Transverse colon (tissue), 4 donors: ENCODE measurements around the gene NPAS3. TPM values are rescaled to one million over a fixed set of nuclear protein-coding genes. Genes with fewer than 3 reads are reported as not detected.

ENCODE experiments used
- DNase-seq: peaks from one replicate; pipeline ENCODE4 v3.0.0-alpha.2; 2019
- H3K27ac ChIP-seq, 4 donors: fragments of 200-600 bp; sonication (generic); 2 replicates each; pipeline ENCODE4 v1.5.1; 2016 to 2018; ENCODE audit warnings: inconsistent platforms in 4 of 4
- H3K27me3 ChIP-seq: fragments of 200-600 bp; sonication (generic); 2 replicates; pipeline ENCODE4 v1.5.1; 2017; ENCODE audit warnings: inconsistent platforms
- H3K36me3 ChIP-seq, 4 donors: fragments of 200-600 bp; sonication (generic); 2 replicates each; pipeline ENCODE4 v1.5.1; 2017 to 2019; ENCODE audit warnings: inconsistent platforms in 4 of 4
- H3K4me1 ChIP-seq, 4 donors: fragments of 200-600 bp; sonication (generic); 2 replicates each; pipeline ENCODE4 v1.5.1; 2017 to 2020; ENCODE audit warnings: inconsistent platforms in 4 of 4
- H3K4me3 ChIP-seq, 4 donors: fragments of 200-600 bp; sonication (generic); 1 replicate in 1 of 4; 2 replicates in 3 of 4; pipeline versions ENCODE4 v1.5.1 to v1.6.1; 2017 to 2019; ENCODE audit warnings: inconsistent platforms in 4 of 4
- H3K9me3 ChIP-seq, 2 donors: fragments of 200-600 bp; sonication (generic); 2 replicates each; pipeline ENCODE4 v1.5.1; 2017 to 2019; ENCODE audit warnings: inconsistent platforms in 2 of 2
- CTCF ChIP-seq, 5 experiments: fragments of 200-600 bp in 3 of 5; fragments of 450-650 bp in 2 of 5; sonication (generic) in 3 of 5; IDR thresholded peaks; 1 replicate in 2 of 5; 2 replicates in 3 of 5; pipeline ENCODE4 v1.5.1; 2016 to 2017; ENCODE audit warnings: antibody characterized with exemption in 5 of 5, inconsistent platforms in 3 of 5, mild to moderate bottlenecking in 2 of 5, moderate library complexity in 1 of 5
- EP300 ChIP-seq: sonication (generic); formaldehyde crosslinking; IDR thresholded peaks from one replicate; pipeline ENCODE4 v1.6.1; 2017; ENCODE audit warnings: antibody characterized with exemption, low read depth
- POLR2A ChIP-seq: fragments of 450-650 bp; IDR thresholded peaks from one replicate; pipeline ENCODE4 v1.6.1; 2016; ENCODE audit warnings: antibody characterized with exemption, mild to moderate bottlenecking, moderate library complexity
- POLR2AphosphoS5 ChIP-seq, 3 donors: sonication (generic); formaldehyde crosslinking; IDR thresholded peaks; one replicate each; pipeline ENCODE4 v1.6.1; 2016; ENCODE audit warnings: antibody characterized with exemption in 3 of 3
- WGBS, 2 donors: methylation state at CpG; one replicate each; pipeline ENCODE4 v1.1.5; 2018; ENCODE audit warnings: low coverage in 1 of 2; 5-methylcytosine and 5-hydroxymethylcytosine counted together
- in situ Hi-C, 4 donors: fragments of 200-750 bp; cut with MboI; loops; one replicate each; pipeline versions ENCODE4 v1.15.0 to v1.15.1; 2017; ENCODE audit warnings: low sequenced_read_pairs in 3 of 4, low pct_ligation_motif_present in 1 of 4, low pct_unique_long_range_greater_than_20kb in 1 of 4
- intact Hi-C: fragments of 100-400 bp; cut with DNase I; formaldehyde crosslinking; loops from one replicate; pipeline ENCODE4 v1.15.1; 2023; ENCODE audit warnings: low total_unique reads
- total RNA-seq, 4 donors: library from RNA; depleted of rRNA; stranded (reverse); fragments of >200 nt; gene quantifications; one replicate each; pipeline ENCODE4 v1.1.0, GENCODE V29; 2016

The NPAS3 gene
- total RNA-seq, 4 donors from 2014 or later = 0.96 to 6.4 (median 1.8) TPM

DNA sequence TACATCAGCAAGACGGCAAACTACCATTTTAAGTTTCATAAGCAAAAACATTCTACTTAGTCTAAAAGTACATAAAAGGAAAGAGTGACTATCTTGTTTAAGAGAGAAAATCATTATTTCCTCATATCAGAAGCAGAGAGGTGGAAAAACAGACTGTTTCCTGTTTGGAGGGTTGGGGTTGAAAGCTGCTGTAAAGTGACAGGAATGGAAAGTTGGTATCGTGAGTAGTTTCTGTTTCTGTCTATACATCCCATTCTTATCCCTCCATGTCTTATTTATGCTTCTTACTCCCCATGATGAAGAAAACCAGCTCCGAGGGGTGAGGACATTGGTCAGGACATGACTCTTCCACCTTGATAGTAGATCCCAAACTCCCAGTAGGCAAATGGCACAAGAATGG is 795.7 kb downstream of the NPAS3 start:
- H3K27ac ChIP-seq = no peak overlapping the region
- no peaks in the 10 kb centered on the region for H3K4me1 ChIP-seq
- whole genome bisulfite sequencing, 2 donors = 66 to 73% methylated on average over 3 of the region's 3 CpGs
- no peaks in the 10 kb centered on the region for H3K27me3 ChIP-seq
- no peak overlapping the region for H3K4me3 ChIP-seq
- in situ Hi-C loops (no loop called here), intact Hi-C loops (no loop called here)
- DNase-seq = no peak
- no peaks in the 10 kb centered on the region for H3K36me3 ChIP-seq
- no peaks in the 10 kb centered on the region for H3K9me3 ChIP-seq
- TF ChIP-seq CTCF (IDR thresholded peaks at IDR 0.05) (no peak), POLR2A (no peak), EP300 (no peak), POLR2AphosphoS5 (IDR thresholded peaks at IDR 0.05) (no peak)

- no peaks in the 10 kb centered on the region for H3K9me3 ChIP-seq
- no peaks in the 10 kb centered on the region for H3K36me3 ChIP-seq
- 89 to 90% methylated on average over 1 to 3 of the region's 3 CpGs for WGBS, 2 donors
- DNase-seq = no peak
- no peak overlapping the region for H3K4me3 ChIP-seq
- no peak for TF ChIP-seq EP300
- TF ChIP-seq POLR2AphosphoS5 (IDR thresholded peaks at IDR 0.05) = no peak
- TF ChIP-seq CTCF (IDR thresholded peaks at IDR 0.05) = no peak
- no peak for TF ChIP-seq POLR2A
- no peaks in the 10 kb centered on the region for H3K27me3 ChIP-seq
- in situ Hi-C loops = no loop called here
- intact Hi-C loops = no loop called here
- no peaks in the 10 kb centered on the region for H3K4me1 ChIP-seq
- H3K27ac ChIP-seq = no peak overlapping the region
Measured at GRCh38 chr14:33736299-33736825, 797.7 kb downstream of the NPAS3 start.

- DNase-seq = no peak
- TF ChIP-seq CTCF (IDR thresholded peaks at IDR 0.05) (no peak), POLR2AphosphoS5 (IDR thresholded peaks at IDR 0.05) (no peak), POLR2A (no peak), EP300 (no peak)
- in situ Hi-C loops (no loop called here), intact Hi-C loops (no loop called here)
- H3K36me3 ChIP-seq = no peaks in the 10 kb centered on the region
- H3K27me3 ChIP-seq = no peaks in the 10 kb centered on the region
- H3K9me3 ChIP-seq = no peaks in the 10 kb centered on the region
- no peak overlapping the region for H3K4me3 ChIP-seq
- 89 to 96% methylated on average over 3 of the region's 3 CpGs for WGBS, 2 donors
- no peak overlapping the region for H3K27ac ChIP-seq
- H3K4me1 ChIP-seq = no peaks in the 10 kb centered on the region
Measured at GRCh38 chr14:33736979-33737378, 798.3 kb downstream of the NPAS3 start.

- DNase-seq = no peak
- Histone ChIP-seq H3K4me1 (no peaks in the 10 kb centered on the region), H3K36me3 (no peaks in the 10 kb centered on the region), H3K9me3 (no peaks in the 10 kb centered on the region), H3K4me3 (no peak overlapping the region), H3K27ac (no peak overlapping the region), H3K27me3 (no peaks in the 10 kb centered on the region)
- in situ Hi-C loops = no loop called here
- TF ChIP-seq EP300 (no peak), POLR2AphosphoS5 (IDR thresholded peaks at IDR 0.05) (no peak), POLR2A (no peak), CTCF (IDR thresholded peaks at IDR 0.05) (no peak)
- 83 to 93% methylated on average over 2 of the region's 2 CpGs for WGBS, 2 donors
- intact Hi-C loops = no loop called here
Measured at GRCh38 chr14:33737446-33737845, 798.8 kb downstream of the NPAS3 start.
